Stimulated activated CD8-positive, alpha-beta memory T cell treated with anti-CD3 and anti-CD28 coated beads, Interleukin-4, amount 100 ng/mL, for 24 hours (primary cell): ENCODE measurements around the gene SLC38A10.

ENCODE experiments used
- DNase-seq: peaks from one replicate; pipeline ENCODE4 v3.0.0-alpha.2; 2020; ENCODE audit warnings: low read depth

The SLC38A10 gene

DNA sequence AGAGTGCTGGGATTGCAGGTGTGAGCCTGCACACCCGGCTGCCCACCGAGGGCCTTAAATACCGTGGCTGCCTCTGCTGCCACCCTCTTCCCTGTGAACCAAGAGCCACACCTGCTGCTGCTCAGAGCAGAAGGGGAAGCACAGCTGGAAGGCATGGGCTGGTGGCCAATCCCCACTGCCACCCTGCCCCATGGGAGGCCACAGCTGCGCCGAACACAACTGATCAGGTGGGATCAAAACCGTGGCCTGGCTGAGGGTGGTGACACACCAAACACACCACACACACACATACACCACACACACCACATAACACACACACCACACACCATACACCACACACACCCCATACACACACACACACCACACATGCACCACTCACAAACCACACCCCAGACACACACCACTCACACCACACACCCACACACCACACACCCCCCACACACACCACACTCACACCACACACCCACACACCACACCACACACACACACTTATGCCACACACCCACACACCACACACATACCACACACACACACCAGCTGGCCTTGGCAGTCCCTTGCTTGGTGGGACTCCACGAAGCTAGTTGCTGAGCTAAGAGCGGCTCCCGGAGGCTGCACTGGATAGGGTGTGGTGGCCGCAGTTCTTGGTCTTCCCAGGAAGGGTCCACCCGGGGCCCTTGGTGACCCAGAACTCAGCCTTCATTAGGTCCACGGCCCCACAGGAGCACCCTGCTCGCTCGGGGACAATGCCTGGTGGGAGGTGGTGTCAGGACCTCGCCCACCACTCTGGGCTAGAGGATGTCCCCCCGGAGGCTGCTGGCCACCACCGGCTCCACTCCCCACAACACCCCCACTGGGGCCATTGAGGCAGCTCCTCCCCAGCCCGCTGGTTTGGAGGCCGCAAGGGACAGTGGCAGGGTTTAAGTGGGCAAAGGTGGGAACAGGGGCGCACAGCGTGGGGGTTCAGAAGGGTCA, 87.2 kb downstream of the SLC38A10 start:
- DNase-seq: no peak

DNA sequence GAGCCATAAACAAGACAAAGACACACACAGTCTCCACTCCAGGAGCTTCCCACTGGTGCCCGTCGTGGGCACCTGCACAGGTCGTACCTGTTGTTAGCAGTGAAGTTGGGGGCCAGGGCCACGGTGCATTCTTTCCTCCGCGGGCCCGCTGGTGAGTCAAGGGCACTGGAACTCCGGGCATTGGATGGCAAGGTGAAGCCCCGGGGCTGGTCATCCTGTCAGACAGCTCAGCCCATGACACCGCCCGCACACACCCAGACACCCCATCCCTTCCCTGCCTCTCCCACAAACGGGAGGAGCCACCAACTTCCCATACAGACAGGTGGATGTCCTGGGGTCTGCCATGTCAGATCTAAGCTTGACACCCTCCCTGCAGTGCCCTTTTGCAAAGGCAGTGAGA, 88.5 kb downstream of the SLC38A10 start:
- no peak for DNase-seq

DNA sequence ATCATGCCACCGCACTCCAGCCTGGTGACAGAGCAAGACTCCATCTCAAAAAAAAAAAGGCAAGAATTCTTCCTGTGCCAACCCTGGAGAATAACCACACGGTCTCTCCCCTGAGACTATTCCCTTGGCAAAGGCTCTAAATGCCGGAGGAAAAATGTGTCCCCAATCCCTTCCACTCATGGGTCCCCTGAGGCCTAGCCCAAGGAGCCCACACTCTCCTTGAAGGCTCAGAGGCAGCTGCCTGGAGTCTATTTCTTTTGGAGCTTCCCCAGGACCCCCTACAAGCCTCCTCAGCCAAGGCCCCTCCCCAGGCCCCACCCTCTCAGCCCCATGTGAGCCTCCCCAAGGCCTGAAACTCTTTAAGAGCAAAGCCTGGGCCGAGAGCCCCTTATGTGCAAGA, 88.9 kb downstream of the SLC38A10 start:
- DNase-seq: no peak

- no peak for DNase-seq
Observed at GRCh38 chr17:81204578-81204977, 90.5 kb downstream of the SLC38A10 start.

DNA sequence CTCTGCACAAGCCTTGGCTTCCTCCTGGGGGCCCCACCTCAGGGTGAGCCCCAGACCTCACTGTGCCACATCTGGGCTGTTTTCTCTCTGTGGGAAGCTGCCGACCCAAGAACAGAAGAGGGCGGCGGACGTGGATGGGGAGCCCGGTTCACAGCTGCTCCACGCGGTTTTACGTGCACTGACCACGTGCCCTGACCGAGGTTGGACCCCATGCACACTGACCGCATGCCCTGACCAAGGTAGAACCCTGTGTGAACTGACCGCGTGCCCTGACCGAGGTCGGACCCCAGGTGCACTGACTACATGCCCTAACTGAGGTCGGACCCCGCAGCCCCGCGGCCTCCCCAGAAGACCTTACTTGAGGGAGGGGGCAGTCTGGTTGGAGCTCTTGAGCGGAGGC, 92.0 kb downstream of the SLC38A10 start:
- no peak for DNase-seq

DNA sequence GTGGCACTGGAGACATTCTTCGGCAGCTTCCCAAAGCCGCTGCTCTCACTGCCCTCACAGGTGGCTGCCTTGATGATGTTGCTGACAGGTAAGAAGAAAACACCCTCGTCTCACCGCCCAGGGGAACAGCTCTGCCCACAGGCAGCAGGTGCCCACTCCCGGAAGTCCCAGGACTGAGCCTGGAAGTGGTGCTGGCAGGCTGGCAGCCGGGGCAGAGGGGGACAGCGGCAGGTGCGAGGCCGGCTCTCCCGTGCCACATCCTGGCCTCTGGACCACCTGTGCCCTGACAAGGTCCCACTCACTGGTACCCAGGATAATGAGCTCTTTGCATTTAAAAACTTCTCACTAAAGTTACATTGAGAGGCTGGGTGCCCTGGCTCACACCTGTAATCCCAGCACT, 92.8 kb downstream of the SLC38A10 start:
- no peak for DNase-seq

DNA sequence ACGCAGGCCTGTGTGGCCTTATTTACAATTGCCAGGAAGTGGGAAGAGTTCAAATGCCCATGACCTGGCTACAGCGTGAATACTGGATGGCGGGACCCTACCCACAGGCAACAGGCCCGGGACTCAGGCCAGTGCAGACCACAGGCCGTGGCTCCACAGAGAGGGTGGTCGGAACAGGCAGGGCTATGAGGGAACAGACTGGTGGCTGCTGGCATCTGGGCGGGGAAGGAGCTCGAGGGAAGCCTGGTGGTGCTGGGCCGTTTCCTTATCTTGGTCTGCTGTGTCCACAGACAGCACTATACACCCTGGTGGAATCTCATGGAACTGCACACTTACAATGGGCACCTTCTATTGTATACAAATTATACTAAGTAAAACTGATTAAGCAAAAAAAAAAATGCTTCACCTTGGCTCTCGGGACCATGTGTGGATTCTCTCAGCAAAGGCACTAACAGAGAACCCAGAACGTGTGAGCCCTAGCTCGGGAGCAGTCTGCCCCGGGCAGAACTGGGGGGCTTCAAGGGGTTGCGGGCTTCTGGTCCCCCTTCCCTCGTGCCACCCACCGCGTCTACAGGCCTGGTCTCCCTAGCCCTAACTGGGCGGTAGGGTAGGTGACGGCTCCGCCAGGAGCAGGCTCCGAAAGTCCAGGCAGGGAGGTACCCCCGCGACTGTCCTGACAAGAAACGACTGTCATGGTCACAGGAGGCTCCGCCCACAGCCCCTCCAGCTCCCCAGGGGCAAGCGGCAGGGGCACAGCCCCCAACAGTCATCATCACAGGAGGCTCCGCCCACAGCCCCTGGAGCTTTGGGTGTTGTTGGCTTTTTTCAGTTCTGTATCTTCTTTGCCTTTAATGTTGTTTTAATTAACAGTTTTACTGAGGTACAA, 94.2 kb downstream of the SLC38A10 start:
- DNase-seq: no peak

DNA sequence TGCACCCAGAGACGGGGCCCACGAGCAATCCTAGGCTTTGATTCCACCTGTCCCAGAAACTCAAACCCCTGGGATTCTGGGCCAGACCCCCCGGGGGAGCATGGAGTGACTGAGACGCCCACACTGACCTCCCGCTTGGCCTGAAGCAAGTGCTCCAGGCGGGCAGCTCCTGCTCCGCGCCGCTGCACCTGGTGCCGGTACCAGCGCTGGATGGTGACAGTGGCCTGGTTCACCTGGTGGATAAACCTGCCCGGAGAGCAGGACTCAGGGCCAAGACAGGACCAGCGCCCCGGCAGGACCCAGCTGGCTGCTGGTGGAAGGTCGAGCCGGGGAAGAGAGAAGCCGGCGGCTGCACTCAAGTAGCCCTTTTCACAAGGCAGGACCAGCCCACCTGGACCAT, 94.9 kb downstream of the SLC38A10 start:
- no peak for DNase-seq

- DNase-seq: no peak
Observed at GRCh38 chr17:81199482-81199830, 95.7 kb downstream of the SLC38A10 start.

- no peak for DNase-seq
Observed at GRCh38 chr17:81198826-81199481, 96.2 kb downstream of the SLC38A10 start.

- no peak for DNase-seq
Observed at GRCh38 chr17:81197831-81198490, 97.1 kb downstream of the SLC38A10 start.

DNA sequence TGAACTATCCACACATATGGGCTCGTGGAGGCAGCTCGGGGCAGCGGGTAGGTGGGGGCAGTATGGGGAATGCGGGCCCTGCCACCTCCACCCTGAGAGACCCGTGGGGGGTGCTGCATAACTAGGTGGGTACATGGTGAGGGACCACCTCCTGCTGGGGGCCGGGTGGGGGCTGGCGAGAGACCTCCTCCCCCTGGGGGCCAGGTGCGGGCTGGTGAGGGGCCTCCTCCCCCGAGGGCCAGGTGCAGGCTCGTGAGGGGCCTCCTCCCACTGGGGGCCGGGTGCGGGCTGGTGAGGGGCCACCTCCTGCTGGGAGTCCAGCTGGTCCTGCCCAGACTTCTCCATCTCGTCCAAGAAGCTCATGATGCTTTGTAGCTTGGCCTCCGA, 97.7 kb downstream of the SLC38A10 start:
- DNase-seq: no peak

- DNase-seq: no peak
Observed at GRCh38 chr17:81196505-81197408, 98.3 kb downstream of the SLC38A10 start.

GRCh38 chr17:81195941-81196495, 99.1 kb downstream of the SLC38A10 start:
- no peak for DNase-seq
